ENCODE data around the gene MAG. TPM values are rescaled to one million over a fixed set of nuclear protein-coding genes. Genes with fewer than 3 reads are reported as not detected.

MAG gene
- total and polyA plus RNA-seq, 9 of the 15 experiments (the other 6 are each of a cell fraction or from before 2014, with no cell fraction given) = 0.11 to 10.0 (median 1.6) TPM

- TF ChIP-seq, protein P1, sequence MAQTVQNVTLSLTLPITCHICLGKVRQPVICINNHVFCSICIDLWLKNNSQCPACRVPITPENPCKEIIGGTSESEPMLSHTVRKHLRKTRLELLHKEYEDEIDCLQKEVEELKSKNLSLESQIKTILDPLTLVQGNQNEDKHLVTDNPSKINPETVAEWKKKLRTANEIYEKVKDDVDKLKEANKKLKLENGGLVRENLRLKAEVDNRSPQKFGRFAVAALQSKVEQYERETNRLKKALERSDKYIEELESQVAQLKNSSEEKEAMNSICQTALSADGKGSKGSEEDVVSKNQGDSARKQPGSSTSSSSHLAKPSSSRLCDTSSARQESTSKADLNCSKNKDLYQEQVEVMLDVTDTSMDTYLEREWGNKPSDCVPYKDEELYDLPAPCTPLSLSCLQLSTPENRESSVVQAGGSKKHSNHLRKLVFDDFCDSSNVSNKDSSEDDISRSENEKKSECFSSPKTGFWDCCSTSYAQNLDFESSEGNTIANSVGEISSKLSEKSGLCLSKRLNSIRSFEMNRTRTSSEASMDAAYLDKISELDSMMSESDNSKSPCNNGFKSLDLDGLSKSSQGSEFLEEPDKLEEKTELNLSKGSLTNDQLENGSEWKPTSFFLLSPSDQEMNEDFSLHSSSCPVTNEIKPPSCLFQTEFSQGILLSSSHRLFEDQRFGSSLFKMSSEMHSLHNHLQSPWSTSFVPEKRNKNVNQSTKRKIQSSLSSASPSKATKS (CRISPR knock-in tag; IDR thresholded peaks at IDR 0.05) = no peak
- TF ChIP-seq NCOA4 (IDR thresholded peaks at IDR 0.05; ENCODE audit: partially characterized antibody) (no peak), MAFF (IDR thresholded peaks at IDR 0.05; ENCODE audit: low read length) (no peak), ZNF324 (CRISPR knock-in tag; IDR thresholded peaks at IDR 0.05) (no peak), ELF2 (CRISPR knock-in tag; IDR thresholded peaks at IDR 0.05) (no peak), HNRNPK (IDR thresholded peaks at IDR 0.05; ENCODE audit: low read depth, low read length, poor library complexity, severe bottlenecking) (no peak), HES1 (IDR thresholded peaks at IDR 0.05; ENCODE audit: low read depth) (no peak), CSDE1 (IDR thresholded peaks at IDR 0.05) (no peak), ZNF764 (CRISPR knock-in tag; IDR thresholded peaks at IDR 0.05; ENCODE audit: low read depth) (no peak), ZFP36 (IDR thresholded peaks at IDR 0.05; ENCODE audit: low read depth, low read length, partially characterized antibody) (peak; percentile 85), IFI16 (CRISPR knock-in tag; IDR thresholded peaks at IDR 0.05) (no peak), FOXM1 (IDR thresholded peaks at IDR 0.05; ENCODE audit: low read depth) (no peak), FOXM1 (CRISPR knock-in tag; IDR thresholded peaks at IDR 0.05; ENCODE audit: low read depth) (no peak), CEBPG (CRISPR knock-in tag; IDR thresholded peaks at IDR 0.05) (no peak), CEBPG (tag; conservative IDR thresholded peaks at IDR 0.05 in 1 of 2, IDR thresholded peaks at IDR 0.05 in 1 of 2) (no peak), E2F3 (CRISPR knock-in tag; IDR thresholded peaks at IDR 0.05) (no peak), TRIM24 (IDR thresholded peaks at IDR 0.05) (no peak), NFRKB (IDR thresholded peaks at IDR 0.05; ENCODE audit: low read depth) (no peak), NR2C2 (CRISPR knock-in tag; IDR thresholded peaks at IDR 0.05) (no peak), NR2C2 (tag; IDR thresholded peaks at IDR 0.05) (no peak), ZNF830 (CRISPR knock-in tag; IDR thresholded peaks at IDR 0.05) (no peak), ZNF512 (tag; IDR thresholded peaks at IDR 0.05) (no peak), CBX1 (IDR thresholded peaks at IDR 0.05; ENCODE audit: low read depth) (no peak), TARDBP (IDR thresholded peaks at IDR 0.05) (no peak), RBM25 (IDR thresholded peaks at IDR 0.05; ENCODE audit: low read depth, low read length, severe bottlenecking) (peak; percentile 54), NFIC (IDR thresholded peaks at IDR 0.05) (peak; percentile 76), GATA2 (CRISPR knock-in tag; IDR thresholded peaks at IDR 0.05) (no peak)
- TF ChIP-seq, protein P2, sequence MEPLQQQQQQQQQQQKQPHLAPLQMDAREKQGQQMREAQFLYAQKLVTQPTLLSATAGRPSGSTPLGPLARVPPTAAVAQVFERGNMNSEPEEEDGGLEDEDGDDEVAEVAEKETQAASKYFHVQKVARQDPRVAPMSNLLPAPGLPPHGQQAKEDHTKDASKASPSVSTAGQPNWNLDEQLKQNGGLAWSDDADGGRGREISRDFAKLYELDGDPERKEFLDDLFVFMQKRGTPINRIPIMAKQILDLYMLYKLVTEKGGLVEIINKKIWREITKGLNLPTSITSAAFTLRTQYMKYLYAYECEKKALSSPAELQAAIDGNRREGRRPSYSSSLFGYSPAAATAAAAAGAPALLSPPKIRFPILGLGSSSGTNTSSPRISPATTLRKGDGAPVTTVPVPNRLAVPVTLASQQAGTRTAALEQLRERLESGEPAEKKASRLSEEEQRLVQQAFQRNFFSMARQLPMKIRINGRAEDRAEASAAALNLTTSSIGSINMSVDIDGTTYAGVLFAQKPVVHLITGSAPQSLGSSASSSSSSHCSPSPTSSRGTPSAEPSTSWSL (CRISPR knock-in tag; IDR thresholded peaks at IDR 0.05; ENCODE audit: borderline replicate concordance) = no peak
Observed at GRCh38 chr19:35294328-35294727, 2.4 kb downstream of the MAG start (continued).

Measured in K562 (cell line).